Left forelimb (tissue), 1 donor: ENCODE measurements around the gene ZNF716.
"Not testable (repeated sequence)": the region's sequence is repeated elsewhere in the genome, so short reads cannot be mapped to it uniquely, and the experiment has no call there.

ENCODE experiments used
- DNase-seq: peaks from one replicate; pipeline ENCODE4 v3.0.0-alpha.2; 2018; ENCODE audit warnings: low spot score

The ZNF716 gene

DNA sequence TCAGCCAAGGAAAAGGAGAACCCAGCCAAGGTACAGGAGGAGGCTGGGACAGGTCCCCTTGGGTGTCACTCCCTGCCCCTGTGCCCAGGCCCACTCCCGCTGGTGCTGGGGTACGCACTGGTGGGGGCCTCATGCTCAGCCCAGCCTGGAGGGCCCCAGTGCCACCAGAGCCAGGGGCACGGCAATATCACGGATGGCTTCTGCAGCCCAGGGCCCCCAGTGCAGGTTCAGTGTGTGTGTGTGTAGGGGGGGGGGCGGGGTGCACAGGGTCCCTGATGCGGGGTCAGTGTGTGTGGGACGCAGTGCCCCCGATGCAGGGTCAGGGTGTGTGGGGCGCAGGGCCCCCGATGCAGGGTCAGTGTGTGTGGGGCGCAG, 23.4 kb upstream of the ZNF716 start:
- DNase-seq, result no peak

DNA sequence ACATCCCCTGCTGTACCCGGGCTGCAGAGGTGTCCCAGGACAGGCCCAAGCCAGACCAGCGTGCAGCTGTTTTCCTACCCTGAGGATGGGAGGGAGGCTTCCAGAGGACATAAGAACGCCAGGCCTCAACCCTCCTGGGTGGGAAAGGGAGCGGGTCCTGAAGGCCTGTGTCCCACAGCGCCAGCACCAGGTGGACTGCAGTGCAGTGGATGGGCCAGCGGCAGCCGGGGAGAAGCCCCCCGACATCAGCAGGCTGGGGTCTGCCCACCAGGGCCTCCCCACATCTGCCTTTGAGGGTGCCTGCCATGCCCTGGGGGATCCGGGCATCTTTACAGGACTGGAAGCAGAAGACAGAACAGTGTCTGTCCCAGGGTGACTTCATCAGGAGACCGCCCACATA, 22.8 kb upstream of the ZNF716 start:
- DNase-seq, result no peak

DNA sequence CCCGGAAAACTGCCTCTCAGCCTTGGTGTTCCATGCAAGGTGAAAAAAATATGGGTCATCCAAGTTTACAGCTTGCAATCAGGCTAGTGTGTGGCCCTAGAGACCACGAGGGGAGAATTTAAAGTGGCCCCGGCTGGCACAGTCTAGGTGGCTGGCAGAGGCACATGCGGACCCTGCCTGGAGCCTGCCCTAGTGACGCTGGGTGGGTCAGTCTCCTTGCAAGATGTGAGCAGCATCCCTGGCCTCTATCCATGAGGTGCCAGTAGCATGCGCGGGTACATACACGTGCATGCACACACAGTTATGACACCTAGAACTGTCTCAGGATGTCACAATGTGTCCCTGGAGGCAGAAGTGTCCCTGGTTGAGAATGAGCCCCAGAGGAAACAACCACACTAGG, 22.4 kb upstream of the ZNF716 start:
- DNase-seq, result no peak

DNA sequence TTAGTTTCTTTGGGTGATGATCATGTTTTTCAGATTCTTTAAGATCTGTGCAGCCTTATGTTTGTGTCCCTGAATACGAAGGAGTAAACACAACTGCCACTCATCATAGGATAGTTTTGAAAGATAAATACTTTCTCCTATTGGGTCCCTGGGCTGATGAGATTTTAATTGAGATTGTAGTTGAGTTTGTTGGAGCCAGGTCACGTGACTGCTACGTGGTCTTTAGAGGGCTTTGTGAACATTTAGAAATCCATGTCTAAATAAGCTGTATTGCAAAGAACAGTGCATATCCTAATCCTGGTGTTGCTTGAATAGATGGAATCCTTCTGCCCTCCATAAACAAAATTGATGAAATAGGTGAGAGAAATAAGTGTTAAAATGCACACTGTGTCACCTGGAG, 17.4 kb upstream of the ZNF716 start:
- DNase-seq, result no peak

DNA sequence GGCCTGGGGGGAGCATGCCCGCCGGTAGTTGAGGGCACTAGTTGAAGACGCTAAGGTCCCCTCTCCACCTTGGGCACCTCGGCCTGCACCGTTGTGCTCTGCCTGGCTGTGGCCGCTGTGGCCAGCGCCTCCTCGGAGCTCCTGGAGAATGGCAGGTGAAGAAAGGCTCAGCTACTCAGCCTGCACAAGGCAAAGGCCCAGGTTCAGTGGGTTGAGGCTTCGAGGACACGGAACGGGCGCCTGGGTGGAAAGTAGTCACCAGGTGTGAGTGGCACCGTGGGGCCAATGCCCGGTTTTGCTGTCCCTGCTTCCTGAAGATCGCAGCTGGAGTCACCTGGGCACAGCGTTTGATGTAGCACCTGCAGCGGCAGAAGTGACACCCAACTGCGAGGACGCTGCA, 12.4 kb upstream of the ZNF716 start:
- no peak for DNase-seq

DNA sequence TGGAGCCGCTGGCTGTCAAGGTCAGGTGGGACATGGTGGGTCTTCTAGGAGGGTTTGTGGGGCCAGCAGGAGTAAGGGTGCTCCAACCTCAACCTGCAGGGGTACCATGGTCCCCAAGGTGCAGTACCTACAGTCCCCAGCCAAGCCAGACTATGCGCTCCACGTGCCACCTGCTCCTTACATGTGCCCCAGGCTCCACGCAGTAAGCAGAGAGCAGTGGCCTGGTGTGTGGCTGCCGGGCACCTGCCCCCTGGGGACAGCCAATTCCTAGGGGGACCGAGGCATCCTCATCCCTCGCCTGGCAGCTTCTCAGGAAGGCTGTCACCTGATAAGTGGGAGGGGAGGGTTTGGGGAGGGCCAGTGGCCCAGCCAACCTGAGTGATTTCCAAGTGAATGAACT, 11.7 kb upstream of the ZNF716 start:
- no peak for DNase-seq

DNA sequence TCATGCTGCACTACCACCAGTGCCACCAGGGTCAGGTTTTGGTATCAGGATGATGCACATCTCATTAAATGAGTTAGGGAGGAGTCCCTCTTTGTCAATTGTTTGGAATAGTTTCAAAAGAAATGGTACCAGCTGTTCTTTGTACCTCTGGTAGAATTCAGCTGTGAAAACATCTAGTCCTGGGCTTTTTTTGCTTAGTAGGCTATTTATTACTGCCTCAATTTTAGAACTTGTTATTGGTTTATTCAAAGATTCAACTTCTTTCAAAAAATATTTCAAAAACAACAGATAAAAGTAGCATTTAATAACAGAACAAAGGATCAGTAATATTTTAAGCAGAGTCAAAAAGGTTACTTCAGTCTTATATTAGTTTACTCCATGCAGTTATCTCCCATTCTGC, 6.4 kb upstream of the ZNF716 start:
- DNase-seq, result no peak

DNA sequence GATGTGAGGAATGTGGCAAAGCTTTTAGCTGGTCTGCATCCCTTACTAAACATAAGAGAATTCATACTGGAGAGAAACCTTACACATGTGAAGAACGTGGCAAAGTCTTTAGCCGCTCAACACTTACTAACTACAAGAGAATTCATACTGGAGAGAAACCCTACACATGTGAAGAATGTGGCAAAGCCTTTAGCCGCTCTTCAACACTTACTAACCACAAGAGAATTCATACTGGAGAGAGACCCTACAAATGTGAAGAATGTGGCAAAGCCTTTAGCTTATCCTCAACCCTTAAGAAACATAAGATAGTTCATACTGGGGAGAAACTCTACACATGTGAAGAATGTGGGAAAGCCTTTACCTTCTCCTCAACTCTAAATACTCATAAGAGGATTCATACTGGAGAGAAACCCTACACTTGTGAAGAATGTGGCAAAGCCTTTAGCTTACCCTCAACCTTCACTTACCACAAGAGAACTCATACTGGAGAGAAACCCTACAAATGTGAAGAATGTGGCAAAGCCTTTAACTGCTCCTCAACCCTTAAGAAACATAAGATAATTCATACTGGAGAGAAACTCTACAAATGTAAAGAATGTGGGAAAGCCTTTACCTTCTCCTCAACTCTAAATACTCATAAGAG, 19.3 kb downstream of the ZNF716 start:
- DNase-seq, result not testable (repeated sequence)

DNA sequence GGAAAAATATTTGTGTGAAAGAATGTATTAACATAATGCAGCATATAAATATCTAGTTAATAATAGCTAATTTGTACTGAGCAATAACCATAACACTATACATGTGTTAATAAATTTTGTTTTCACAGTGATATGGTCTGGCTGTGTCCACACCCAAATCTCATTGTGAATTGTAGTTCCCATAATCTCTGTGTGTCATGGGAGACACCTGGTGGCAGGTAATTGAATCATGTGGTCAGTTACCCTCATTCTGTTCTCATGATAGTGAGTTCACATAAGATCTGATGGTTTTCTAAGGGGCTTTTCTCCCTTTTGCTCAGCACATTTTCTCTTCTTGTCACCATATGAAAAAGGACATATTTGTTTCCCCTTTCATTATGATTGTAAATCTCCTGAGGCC, 30.3 kb downstream of the ZNF716 start:
- DNase-seq, result not testable (repeated sequence)

DNA sequence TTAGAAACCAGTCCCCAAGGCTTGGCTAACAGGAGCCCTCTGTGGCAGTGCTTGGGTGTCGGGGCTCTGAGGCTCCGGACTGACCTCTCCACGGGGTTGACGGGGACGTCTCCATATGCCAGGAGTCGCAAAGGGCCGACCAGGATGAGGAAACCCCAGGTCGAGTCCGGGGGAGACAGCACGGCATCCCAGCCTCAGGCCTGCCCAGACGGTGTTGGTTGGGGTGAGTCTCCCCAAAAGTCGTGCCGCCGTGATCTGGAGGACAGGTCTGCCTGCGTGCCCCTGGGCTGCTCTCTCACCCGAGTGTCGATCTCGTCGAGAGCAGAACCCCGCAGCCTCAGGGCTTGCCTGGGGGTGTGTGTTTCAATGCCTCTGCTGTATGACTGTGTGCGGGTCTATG, 35.0 kb downstream of the ZNF716 start:
- DNase-seq, result not testable (repeated sequence)

DNA sequence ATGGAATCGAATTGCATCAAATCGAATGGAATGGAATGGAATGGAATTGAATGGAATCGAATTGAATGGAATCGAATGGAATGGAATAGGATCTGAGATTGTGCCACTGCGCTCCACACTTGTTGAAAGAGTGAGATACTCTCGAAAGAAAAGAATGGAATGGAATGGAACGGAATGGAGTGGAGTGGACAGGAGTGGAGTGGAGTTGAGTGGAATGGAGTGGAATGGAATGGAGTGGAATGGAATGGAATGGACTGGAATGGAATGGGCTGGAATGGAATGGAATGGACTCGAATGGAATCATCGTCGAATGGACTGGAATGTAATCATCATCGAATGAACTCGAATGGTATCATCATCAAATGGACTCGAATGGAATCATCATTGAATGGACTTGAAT, 38.0 kb downstream of the ZNF716 start:
- no peak for DNase-seq

DNA sequence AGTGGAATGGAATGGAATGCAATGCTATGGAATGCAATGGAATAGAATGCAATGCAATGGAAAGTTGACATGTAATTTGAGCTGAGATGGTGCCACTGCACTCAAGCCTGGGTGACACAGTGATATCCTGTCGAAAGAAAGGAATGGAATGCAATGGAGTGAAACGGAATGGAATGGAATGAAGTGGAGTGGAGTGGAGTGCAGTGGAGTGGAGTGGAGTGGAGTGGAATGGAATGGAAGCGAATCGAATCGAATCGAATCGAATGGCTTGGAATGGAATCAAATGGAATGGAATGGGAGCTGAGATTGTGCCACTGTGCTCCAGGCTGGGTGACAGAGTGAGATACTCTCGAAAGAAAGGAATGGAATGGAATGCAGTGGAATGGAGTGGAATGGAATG, 45.1 kb downstream of the ZNF716 start:
- not testable (repeated sequence) for DNase-seq

DNA sequence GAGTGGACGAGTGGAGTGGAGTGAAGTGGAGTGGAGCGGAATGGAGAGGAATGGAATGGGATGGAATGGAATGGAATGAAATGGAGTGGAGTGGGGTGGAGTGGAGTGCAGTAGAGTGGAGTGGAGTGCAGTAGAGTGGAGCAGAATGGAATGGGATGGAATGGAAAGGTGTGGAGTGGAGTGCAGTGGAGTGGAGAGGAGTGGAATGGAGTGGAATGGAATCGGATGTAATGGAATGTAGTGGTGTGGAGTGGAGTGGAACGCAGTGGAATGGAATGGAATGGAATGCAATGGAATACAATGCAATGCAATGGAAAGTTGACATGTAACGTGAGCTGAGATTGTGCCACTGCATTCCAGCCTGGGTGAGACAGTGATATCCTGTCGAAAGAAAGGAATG, 46.4 kb downstream of the ZNF716 start:
- no peak for DNase-seq

DNA sequence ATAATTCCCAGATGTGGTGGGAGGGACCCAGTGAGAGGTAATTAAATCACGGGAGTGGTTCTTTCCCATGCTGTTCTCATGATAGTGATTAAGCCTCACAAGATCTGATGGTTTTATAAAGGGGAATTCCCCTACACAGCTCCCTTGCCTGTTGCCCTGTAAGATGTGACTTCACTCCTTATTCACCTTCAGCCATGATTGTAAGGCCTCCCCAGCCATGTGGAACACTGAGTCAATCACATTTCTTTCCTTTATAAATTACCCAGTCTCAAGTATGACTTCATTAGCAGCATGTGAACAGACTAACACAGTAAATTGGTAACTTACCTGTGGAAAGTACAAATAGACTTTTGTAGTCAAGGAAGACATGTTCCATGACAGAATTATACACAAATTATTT, 55.2 kb downstream of the ZNF716 start:
- no peak for DNase-seq
